Measurements from ENCODE around the gene SCAMP4.

The SCAMP4 gene, protein sequence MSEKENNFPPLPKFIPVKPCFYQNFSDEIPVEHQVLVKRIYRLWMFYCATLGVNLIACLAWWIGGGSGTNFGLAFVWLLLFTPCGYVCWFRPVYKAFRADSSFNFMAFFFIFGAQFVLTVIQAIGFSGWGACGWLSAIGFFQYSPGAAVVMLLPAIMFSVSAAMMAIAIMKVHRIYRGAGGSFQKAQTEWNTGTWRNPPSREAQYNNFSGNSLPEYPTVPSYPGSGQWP

GRCh38 chr19:1905110-1905862, at the start of gene SCAMP4, which contains the start of gene ADAT3:
SCAMP4 (plus strand) TSS chr19:1905399; CDS start chr19:1915020, 9,621 bp downstream.
ADAT3 (plus strand) TSS chr19:1905399; CDS start chr19:1912048, 6,649 bp downstream.
- Mint-ChIP-seq H3K9me3 (no peaks in the 10 kb centered on the region), H3K4me1 (peaks cover 75% of the 10 kb centered on the region), H3K4me3 (peak within 1 kb of the TSS; percentile 93), H3K36me3 (peaks cover 4% of the 10 kb centered on the region), H3K27me3 (no peaks in the 10 kb centered on the region), H3K27ac (peak within 1 kb of the TSS; percentile 87)
- peak; percentile 95 for ATAC-seq

- Mint-ChIP-seq H3K9me3 (no peaks in the 10 kb centered on the region), H3K36me3 (peaks cover 10% of the 10 kb centered on the region), H3K27me3 (no peaks in the 10 kb centered on the region), H3K27ac (peak overlapping the region; percentile 91), H3K4me1 (peaks cover 69% of the 10 kb centered on the region), H3K4me3 (peak overlapping the region; percentile 81)
- peak; percentile 28 for ATAC-seq
These were observed 49.4 kb upstream of the SCAMP4 start for GRCh38 chr19:1855828-1856255.

- Mint-ChIP-seq H3K36me3 (peaks cover 6% of the 10 kb centered on the region), H3K9me3 (no peaks in the 10 kb centered on the region), H3K4me1 (peaks cover 69% of the 10 kb centered on the region), H3K27me3 (no peaks in the 10 kb centered on the region), H3K4me3 (peak overlapping the region; percentile 81), H3K27ac (peak overlapping the region; percentile 91)
- ATAC-seq = no peak
These were observed 48.9 kb upstream of the SCAMP4 start for GRCh38 chr19:1856345-1856697.

DNA sequence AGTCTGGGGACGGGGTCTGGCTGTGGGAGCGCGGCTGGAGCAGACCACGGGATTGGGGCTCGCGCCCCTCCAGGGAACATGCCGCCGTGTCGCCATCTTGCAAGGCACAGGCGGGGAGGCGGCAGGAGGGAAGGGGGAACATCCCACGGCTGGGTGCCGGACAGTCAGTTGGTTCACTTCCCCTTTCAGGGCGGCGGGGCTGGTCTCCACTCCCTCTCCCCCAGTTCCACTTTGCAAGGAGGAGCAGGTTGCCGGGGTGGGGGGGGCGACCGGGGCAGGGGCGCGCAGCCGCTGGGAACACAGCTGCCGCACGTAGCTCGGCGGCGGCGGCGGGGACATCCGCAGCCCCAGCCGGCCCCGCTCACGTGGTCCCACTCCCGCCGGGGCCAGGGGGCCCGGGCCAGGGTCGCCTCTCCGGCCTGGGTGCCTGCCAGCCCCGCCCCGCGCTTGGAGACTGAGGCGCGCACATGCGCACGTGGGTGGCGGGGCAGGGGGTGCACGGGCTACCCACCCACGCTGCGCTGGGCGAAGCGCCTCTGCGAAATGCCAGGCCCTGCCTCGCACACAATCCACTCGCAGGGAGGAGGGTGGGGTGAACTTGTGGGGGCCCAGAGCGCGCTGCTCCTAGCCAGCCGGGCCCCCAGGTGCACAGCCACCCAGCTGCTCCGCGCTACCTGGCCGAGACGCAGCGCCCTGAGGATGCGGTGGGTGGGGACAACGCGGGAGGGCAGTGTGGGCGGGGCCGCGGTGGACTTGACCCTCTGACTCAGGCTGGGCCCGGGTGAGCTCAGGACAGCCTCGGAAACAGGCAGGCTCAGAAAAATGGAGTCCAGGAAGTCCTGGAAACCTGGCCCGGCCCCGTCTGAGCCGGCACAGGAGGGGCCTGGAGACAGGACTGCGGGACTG, 48.2 kb upstream of the SCAMP4 start:
- Mint-ChIP-seq H3K4me1 (peaks cover 75% of the 10 kb centered on the region), H3K9me3 (no peaks in the 10 kb centered on the region)
- peak; percentile 68 for ATAC-seq

DNA sequence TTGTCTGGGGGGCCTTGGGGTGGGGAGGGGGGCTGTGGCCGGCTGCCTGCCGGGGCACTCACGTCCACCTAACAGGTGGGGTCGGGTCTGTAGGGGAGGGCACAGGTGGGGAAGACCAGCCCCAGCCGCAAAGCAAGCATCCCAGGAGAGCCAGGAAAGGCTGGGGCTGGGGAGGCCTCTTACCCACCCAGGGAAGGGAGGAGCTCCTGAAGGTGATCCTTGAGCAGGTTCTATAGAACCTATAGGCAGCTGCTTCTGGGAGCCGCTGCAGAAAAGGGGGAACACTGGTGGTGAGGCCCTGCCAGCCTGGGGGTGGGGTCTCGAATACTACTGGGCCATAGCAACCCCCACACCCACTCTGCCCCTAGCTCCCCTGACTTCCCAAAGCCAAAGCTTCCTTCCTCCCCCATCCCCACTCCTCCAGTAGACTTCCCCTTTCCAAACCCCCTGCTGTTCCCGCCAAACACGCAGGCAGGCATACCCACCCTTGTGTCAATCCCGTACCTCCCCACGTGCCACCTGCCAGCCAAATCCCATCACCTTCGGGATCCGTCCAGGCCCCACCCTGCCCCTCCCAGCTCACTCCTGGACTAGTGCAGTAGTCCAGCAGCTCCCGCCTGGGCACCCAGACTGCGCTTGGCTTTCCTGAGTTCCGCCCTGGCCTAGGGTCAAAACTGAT, 47.4 kb upstream of the SCAMP4 start:
- ATAC-seq = no peak
- no peaks in the 10 kb centered on the region for H3K9me3 Mint-ChIP-seq

More for the DNA sequence above, 48.2 kb upstream of the SCAMP4 start:
- Mint-ChIP-seq H3K4me3 (peak overlapping the region; percentile 81), H3K36me3 (peaks cover 6% of the 10 kb centered on the region), H3K27ac (peak overlapping the region; percentile 91), H3K27me3 (no peaks in the 10 kb centered on the region)

GRCh38 chr19:1858412-1859081, 46.7 kb upstream of the SCAMP4 start:
- H3K36me3 Mint-ChIP-seq = peaks cover 1% of the 10 kb centered on the region
- H3K27ac Mint-ChIP-seq = peak overlapping the region; percentile 91
- H3K9me3 Mint-ChIP-seq = no peaks in the 10 kb centered on the region
- peaks cover 70% of the 10 kb centered on the region for H3K4me1 Mint-ChIP-seq
- no peaks in the 10 kb centered on the region for H3K27me3 Mint-ChIP-seq
- no peak for ATAC-seq
- peak overlapping the region; percentile 21 for H3K4me3 Mint-ChIP-seq

More for the DNA sequence above, 47.4 kb upstream of the SCAMP4 start:
- peak overlapping the region; percentile 91 for H3K27ac Mint-ChIP-seq
- H3K4me3 Mint-ChIP-seq = peak overlapping the region; percentile 76
- H3K27me3 Mint-ChIP-seq = no peaks in the 10 kb centered on the region
- H3K36me3 Mint-ChIP-seq = peaks cover 6% of the 10 kb centered on the region
- H3K4me1 Mint-ChIP-seq = peaks cover 77% of the 10 kb centered on the region

DNA sequence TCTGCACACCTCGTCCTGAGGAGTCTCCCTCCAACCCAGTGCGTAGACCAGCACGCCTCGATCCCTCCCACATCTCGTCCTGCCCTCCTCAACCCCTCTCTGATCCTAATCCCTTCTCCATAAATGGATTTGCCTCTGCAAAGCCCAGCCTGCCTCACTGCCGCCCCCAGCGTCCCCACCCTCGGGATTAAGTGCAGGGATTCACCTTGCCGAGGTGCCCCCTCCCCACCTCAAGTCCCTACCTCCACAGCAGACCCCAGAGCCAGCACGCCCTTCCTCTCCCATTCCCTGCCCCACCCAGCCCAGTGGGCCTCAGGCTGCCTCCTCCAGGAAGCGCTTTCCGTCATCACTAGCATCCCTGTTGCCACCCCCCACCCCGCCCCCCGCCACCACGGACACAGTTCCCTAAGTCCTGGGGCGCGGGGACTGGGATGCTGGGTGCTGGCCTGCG, 45.8 kb upstream of the SCAMP4 start:
- H3K36me3 Mint-ChIP-seq = no peaks in the 10 kb centered on the region
- H3K4me3 Mint-ChIP-seq = peak overlapping the region; percentile 17
- no peaks in the 10 kb centered on the region for H3K27me3 Mint-ChIP-seq
- no peak for ATAC-seq
- peak overlapping the region; percentile 91 for H3K27ac Mint-ChIP-seq
- H3K9me3 Mint-ChIP-seq = no peaks in the 10 kb centered on the region
- peaks cover 68% of the 10 kb centered on the region for H3K4me1 Mint-ChIP-seq

- Mint-ChIP-seq H3K4me3 (peak overlapping the region; percentile 95), H3K9me3 (no peaks in the 10 kb centered on the region), H3K36me3 (no peaks in the 10 kb centered on the region), H3K27me3 (no peaks in the 10 kb centered on the region), H3K4me1 (peaks cover 66% of the 10 kb centered on the region), H3K27ac (peak overlapping the region; percentile 91)
- ATAC-seq = no peak
These were observed 45.0 kb upstream of the SCAMP4 start for GRCh38 chr19:1860042-1860775.

GRCh38 chr19:1860821-1861598, 44.2 kb upstream of the SCAMP4 start:
- H3K9me3 Mint-ChIP-seq = no peaks in the 10 kb centered on the region
- no peaks in the 10 kb centered on the region for H3K36me3 Mint-ChIP-seq
- peak overlapping the region; percentile 96 for H3K27ac Mint-ChIP-seq
- peaks cover 62% of the 10 kb centered on the region for H3K4me1 Mint-ChIP-seq
- no peaks in the 10 kb centered on the region for H3K27me3 Mint-ChIP-seq
- no peak for ATAC-seq
- peak overlapping the region; percentile 95 for H3K4me3 Mint-ChIP-seq

GRCh38 chr19:1861599-1862031, 43.6 kb upstream of the SCAMP4 start:
- peaks cover 57% of the 10 kb centered on the region for H3K4me1 Mint-ChIP-seq

GRCh38 chr19:1862068-1862423, 43.2 kb upstream of the SCAMP4 start:
- no peak for ATAC-seq
- H3K27me3 Mint-ChIP-seq = no peaks in the 10 kb centered on the region
- H3K9me3 Mint-ChIP-seq = no peaks in the 10 kb centered on the region
- peaks cover 57% of the 10 kb centered on the region for H3K4me1 Mint-ChIP-seq
- H3K4me3 Mint-ChIP-seq = peak overlapping the region; percentile 95
- H3K36me3 Mint-ChIP-seq = no peaks in the 10 kb centered on the region
- H3K27ac Mint-ChIP-seq = peak overlapping the region; percentile 96

More at GRCh38 chr19:1861599-1862031, 43.6 kb upstream of the SCAMP4 start:
- Mint-ChIP-seq H3K36me3 (no peaks in the 10 kb centered on the region), H3K4me3 (peak overlapping the region; percentile 95), H3K27ac (peak overlapping the region; percentile 96), H3K9me3 (no peaks in the 10 kb centered on the region), H3K27me3 (no peaks in the 10 kb centered on the region)
- no peak for ATAC-seq

DNA sequence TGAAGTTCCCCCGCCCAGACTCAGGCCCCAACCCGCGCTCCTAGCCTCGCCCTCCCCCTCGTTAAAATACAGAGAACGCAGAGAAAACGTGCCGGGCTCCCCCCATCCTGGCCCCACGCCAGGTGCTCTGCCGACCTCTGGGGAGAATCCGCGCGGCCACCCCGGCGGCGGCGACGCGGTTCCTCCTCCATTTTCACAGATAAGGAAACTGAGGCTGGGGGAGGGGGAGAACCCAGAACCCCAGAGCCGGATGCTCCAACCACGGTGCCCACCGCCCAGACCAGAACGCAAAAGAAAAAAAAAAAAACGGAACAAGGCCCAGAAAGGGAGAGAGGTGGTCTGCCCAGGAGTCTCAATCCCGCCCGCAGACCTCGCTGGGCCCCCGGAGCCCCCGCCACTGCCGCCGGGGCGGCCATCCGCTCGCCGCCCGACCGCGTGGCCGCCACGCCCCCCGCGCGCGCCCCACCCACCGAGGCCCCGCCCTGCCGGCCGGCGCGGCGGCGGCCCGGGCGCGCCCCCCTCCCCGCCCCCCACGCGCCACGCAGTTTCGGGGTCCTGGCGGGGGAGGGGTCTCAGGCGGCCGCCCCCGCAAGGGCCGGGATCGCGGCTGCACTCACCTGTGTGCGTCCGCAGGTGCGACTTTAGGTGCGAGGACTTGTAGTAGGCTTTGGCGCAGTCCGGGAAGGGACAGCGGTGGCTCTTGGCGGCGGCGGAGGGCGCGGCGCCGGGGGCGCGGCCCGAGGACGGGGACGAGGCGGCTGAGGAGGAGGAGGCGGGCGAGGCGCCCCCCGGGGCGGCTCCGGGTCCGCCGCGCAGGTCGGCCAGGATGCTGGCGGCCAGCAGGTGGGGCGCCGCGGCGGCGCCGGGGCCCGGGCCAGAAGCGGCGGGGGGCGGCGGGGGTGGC, 42.5 kb upstream of the SCAMP4 start:
- Mint-ChIP-seq H3K27ac (peak overlapping the region; percentile 96), H3K4me3 (peak overlapping the region; percentile 95), H3K27me3 (no peaks in the 10 kb centered on the region), H3K9me3 (no peaks in the 10 kb centered on the region), H3K4me1 (peaks cover 55% of the 10 kb centered on the region), H3K36me3 (no peaks in the 10 kb centered on the region)
- peak; percentile 6 for ATAC-seq

All from stimulated activated memory B cell treated with anti-CD40 and anti-IgM and Interleukin-4, amounts not matched to agents 10 μg/mL and 1 μg/mL and 100 μg/mL, for 72 hours (primary cell).